HG03064 (cell line): ENCODE data around the gene NEB.
"Not testable (repeated sequence)": the region's sequence is repeated elsewhere in the genome, so short reads cannot be mapped to it uniquely, and the experiment has no call there.

ENCODE experiments used
- ATAC-seq: cut with Tn5 transposase; IDR thresholded peaks from one replicate; pipeline ENCODE4 v1.9.1; 2021; ENCODE audit warnings: low read depth; ENCODE audit not compliant: unreplicated experiment

The NEB gene

DNA sequence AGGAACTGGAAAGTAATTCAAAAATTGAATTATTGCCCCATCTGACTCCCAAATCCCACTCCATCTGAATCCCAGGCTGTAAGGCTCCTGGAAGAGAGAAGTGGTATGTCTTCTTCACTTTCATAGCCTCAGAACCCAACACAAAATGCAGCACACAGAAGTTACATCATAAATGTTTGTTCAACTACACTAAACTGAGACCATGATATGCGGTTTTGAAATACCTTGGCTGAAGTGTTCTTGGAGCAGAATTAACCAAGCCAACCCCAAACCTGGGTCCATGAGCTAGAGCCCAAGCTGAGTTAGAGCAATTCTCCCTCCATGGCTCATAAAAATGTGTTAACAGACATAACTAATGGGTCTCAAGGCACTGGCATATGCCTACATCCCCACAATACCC, 23.3 kb downstream of the NEB start:
- ATAC-seq = no peak

DNA sequence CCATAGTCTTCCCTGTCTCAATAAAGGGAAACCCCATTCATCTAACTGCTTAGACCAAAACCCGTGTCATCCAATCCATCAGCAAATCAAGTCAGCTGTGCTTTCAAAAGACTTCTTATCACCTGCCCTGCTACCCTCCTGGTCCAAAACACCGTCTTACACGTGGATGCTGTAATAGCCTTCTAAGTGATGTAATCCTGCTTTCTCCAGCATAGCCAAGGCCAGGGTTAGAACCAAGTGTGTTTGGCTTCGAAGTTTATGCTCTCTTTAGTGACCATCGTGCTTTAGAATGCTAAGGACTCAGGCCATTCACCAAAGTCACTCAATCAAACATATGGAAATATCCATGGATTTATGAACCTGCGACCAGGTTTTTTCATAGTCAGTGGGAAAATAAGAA, 25.5 kb downstream of the NEB start:
- ATAC-seq = no peak

DNA sequence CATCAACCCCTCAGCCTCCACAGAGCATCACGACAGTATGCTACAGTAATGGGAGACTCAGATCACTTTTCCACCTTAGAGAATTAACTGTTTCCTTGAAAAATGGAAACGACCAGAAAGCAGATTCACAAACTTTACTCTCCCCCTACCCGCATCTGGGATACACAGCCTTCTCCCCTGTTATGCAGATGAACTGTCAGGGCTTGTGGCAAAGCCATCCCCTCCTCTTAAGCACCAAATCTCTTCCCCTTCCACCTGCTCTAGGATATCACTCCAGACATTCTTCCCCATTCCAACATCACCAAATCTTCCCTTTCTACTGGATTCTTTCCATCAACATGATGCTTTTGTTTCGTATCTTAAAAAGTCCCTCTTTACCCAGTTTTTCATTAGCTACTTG, 26.4 kb downstream of the NEB start:
- no peak for ATAC-seq

DNA sequence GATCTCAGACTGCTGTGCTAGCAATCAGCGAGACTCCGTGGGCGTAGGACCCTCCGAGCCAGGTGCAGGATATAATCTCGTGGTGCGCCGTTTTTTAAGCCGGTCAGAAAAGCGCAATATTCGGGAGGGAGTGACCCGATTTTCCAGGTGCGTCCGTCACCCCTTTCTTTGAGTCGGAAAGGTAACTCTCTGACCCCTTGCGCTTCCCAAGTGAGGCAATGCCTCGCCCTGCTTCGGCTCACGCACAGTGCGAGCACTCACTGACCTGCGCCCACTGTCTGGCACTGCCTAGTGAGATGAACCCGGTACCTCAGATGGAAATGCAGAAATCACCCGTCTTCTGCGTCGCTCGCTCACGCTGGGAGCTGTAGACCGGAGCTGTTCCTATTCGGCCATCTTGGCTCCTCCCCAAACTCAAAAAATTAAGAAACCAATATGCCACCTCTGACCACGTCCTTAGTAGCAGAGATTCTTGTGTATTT, 29.8 kb downstream of the NEB start:
- ATAC-seq = not testable (repeated sequence)

DNA sequence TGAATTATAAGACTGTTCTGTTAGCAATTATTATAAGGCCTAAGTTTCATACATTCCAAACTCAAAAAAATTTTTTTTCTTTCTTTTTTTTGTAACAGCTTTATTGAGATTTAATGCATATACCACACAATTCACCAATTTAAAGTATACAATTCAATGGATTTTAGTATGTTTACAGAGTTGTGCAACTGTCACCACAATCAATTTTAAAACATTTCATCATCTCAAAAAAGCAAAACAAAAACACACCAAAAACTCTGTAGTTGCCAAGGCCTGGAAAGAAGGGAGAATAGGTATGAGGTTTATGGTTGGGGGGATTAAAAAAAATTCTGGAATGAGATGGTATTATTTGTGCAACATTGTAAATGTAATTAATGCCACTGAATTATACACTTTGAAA, 36.1 kb downstream of the NEB start:
- ATAC-seq = not testable (repeated sequence)

DNA sequence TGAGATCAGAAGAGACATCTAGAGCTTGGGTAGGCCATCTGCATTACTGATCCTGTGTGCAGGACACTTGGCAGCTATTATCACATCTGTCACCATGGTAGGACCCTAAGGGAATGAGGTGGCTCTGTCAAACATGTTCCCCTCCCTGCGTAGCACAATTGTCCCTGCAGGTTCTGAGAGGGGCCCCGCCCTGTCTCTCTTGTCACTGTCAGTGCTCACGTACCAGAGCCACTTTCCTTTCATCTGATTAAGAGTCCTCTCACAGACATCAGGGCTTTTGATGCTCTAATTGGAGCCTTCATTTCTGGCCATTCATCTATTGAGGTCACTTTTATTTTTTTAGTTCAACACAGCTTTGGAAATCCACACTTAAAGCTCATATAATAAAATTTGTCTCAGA, 38.5 kb downstream of the NEB start:
- ATAC-seq = no peak

DNA sequence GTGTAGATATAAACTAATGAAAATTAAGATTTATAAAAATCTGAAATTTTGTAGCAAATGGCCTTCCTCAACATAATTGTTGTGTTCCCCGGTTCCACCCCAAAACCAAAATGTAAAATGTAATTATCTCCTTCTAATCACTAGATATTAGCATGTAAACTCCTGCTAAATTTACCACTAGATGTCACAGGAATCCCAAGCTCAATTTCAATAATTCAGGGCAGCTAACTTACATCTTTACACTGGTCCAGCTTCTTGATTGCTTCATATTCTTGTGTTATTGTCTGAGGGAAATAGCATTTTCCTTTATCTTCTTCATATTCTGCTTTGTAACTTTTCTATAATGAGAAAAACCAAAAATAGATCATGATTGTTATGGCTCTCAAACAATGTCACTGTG, 42.6 kb downstream of the NEB start:
- no peak for ATAC-seq

DNA sequence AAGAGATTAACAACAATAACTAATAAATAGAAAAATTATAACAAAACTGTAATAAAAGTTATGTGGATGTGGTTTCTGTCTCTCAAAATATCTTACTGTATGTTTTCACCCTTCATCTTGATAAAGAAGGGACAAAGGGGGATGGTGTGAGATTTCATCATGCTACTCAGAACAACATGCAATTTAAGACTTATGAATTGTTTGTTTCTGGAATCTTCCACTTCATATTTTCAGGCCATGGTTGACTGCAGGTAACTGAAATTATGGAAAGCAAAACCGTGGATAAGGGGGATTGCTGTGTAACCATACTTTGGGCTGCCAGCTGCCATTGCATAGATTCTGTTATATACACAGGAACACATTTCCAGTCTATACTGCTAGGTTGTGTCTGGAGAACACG, 45.6 kb downstream of the NEB start:
- ATAC-seq = no peak

DNA sequence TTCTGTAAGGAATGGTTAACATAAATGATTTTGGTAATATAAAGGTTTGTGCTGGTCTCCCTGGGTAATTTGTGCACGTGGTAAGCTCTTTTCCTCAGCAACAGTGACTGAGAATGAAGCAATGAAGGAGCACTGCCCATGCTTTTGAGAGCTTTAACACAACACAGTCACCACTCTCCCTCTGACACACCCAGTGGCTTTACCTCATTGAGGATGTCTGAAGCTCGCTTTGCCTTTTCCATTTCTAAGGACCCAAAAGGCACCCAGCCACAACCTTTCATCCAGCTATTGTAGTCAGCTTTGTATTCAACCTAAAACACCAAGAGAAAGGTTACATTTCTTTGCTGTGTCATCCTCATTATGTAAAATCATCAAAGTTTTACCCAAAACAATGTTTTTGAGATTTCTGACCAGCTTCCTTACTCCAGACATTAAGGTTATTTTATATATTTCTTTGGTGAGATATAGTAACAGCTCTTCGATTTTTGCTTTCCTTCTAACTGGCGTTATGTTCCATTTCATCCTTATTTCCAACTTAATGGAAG, 51.7 kb downstream of the NEB start:
- ATAC-seq = no peak

DNA sequence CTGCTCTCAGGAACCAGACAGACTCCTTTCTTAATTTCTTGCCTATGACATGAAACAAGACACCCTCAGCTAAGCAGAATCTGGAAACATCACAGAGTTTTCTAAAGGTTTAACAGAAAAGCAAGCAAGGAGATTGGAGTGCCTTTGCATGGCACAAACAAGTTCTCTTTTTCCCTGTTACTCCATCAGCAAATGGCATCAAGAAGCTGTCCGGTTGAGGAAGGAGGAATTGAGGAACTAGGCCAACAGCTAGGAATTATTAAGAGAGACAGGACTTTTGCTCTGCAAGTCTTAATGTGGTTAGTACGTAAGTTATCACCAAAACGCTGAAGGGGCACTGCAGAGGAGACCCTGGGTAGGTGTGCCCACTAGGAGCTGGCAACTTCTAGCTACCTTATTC, 53.2 kb downstream of the NEB start:
- no peak for ATAC-seq

DNA sequence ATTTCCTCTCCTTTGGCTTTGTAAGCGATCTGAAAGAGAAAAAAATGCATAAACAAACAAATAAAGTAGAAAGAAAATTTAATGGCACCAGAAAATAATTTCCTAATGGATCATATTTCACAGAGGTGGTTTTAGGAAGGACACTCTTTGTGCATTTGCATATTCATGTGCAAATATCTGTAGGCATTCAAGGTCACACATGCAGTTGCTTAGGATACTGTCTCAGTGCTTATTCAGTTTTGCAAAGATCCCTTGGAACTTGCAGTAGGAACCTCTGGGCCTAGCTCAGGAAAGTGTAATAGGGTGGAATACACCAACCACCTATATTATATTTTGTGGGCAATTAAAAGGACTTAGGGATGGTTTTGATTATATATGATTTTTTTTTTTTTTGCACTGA, 54.3 kb downstream of the NEB start:
- no peak for ATAC-seq

DNA sequence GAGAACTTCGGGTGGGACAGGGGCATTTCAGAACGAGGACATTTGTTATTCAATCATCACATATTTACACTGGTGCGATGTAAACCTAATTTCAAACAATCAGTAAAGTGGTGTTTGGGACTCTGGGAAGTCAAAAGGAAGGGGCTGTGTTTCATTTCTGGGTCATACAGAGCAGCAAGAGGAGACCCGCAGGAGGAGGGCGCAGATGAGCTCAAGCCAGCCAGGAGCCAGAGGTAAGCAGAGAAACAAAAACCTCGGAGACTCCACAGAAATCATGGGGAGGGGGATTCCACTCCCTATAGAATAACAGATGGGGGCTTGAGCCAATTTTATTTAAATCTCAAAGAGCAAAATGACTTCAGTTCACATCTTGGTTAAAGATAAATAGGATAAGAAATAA, 55.4 kb downstream of the NEB start:
- no peak for ATAC-seq

DNA sequence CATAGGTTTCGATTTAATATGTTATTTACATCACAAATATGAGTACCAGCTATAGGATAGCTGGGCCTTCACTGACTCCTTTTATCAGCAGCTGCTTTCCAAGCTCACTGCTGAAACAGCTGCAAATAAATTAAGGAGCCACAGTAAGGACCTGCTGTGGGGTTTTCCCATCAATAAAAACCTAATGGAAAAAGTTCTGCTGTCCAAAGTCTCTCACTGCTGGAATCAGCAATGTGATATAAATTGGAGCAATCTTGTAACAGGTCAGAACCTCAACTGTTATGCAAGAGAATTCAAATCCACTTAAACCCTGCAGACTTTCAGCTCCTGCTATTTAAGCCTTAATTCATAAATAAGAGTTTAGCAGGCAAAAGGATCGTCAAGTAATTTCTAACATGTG, 61.3 kb downstream of the NEB start:
- no peak for ATAC-seq

DNA sequence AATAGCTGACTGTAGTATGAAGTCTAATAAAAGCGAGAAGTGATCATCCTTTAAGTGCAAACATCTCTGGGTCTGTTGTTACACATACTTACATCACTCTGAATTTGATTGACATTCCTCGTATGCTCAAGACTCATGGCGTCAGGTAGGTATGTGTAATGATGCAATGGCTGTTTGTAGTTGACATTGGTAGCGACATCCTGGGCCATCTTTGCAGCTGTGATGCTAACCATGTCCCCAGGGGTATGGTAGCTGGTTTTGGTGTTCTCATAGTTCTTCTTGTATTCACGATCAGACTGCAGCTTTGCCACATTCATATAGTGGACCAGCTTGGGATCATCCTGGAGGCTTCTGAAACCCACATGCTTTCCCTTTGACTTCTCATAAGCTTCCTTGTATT, 62.0 kb downstream of the NEB start:
- ATAC-seq = no peak

DNA sequence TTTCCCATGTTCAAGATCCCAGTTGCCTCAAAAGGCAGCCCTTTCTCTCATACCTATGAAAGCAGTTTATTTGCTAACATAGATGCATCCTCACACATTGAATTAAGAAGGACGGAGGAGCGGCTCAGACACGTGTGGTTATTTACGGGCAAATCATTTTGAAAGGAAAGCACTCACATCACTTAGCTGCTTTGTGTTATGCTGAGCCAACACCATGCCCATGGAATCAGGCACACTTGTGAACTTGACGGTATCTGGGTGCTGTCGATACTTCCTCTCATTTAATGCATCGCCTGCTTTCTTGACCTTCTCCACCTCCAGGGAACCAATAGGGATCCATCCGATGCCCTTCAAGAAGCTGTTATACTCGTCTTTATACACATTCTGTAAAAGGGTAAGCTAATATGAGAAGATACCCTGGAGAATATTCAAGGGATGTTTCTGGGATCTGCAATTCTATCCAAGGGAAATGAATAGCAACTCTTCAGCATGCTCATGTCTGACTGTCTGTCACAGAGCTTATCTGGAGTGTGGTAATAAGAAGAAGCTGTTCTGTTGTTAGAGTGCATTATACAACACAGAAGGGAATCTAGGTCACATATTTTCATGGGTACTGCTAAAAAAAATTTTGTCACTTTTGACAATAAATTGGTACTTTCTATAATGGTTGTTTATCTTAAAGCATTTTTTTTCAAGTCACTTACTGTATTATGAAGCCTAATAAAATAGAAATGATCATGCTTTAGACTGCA, 63.3 kb downstream of the NEB start:
- no peak for ATAC-seq

DNA sequence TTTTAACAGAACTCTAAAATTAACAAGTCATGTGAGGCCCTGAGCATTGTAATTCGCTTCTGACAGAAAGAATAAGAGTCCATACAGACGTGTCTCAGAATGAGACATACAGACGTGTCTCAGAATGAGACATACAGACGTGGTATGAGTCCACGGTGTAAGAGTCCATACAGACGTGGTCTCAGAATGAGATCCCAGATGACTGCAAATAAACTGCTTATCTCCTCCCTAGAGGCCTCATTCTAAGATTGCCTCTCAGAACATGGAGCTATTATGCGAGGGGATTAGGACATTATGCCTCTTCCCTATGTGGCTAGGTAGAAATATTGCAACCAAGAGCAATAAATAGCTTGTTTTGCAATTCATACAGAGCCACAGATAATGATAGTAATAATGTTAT, 63.9 kb downstream of the NEB start:
- ATAC-seq = no peak

DNA sequence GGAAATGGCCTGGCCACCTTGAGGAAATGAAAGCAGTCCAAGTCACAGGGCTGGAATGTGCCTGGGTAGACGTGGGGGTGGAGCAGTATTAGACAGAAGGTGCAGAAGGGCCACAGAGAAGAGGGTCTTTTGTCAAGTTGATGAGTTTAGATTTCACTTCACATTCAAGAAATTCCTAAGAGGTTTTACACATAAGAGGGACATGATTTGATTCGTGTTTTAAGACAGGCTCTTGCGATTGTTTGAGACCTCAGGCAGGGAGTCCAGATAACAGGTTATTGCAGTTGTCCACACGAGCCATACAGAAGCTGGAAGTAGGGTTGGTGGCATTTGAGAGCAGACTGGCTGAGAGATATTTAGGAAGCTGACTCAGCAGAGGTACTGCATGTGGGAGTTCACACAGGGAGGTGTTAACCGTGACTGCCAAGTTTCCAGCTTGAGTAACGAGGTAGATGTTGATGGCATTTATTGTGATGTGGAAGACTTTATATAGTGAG, 64.6 kb downstream of the NEB start:
- no peak for ATAC-seq

DNA sequence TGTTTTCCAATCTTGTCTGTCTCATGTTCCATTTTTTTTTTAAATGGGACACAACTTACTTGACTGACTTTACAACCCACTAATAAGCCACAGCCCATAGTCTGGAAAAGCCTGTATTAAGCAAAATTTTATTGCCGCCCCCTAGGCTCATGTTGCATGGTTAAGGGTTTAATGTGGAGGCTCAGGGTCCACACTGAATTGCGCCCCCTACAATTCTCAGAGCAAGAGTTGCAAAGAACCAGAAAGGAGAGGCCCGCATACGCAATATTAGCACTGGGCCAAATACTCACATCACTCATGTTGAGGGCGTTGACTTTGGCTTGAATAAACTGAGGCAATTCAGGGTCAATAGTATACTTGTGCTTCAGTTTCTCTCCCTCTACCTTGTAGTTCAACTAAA, 65.5 kb downstream of the NEB start:
- ATAC-seq = no peak

DNA sequence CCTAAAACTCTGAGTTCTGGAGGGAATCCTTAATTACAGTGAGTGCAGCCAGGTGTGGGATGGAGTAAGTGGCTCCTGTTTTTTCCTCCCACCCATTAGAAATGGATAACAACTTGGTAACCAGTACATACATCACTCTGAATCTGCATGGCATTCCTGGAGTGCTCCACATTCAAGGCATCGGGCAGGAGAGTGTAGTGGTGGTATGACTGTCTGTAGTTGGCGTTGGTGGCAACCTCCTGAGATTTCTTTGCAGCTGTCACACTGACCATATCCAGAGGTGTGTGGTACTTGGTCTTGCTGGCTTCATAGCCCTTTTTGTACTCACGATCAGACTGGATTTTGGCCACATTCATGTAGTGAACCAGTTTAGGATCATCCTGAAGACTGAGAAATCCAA, 68.3 kb downstream of the NEB start:
- no peak for ATAC-seq

DNA sequence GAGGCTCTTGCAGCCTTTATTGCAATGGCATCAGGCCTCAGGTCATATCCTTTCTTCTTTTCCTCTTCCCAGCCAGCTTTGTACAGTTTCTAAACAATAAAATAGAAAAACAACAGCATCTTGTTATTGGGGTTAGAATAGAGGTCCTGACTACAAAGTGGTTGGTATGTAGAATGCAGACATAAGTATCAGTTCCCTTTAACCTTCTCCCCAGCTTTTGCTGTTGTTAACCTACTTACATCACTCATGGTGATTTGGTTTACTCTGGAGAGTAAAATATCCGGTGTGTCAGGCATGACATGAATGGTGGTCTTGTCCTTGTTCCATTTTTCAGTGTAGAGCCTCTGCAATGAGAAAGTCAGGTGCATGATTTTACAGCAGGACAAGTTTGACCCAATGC, 69.8 kb downstream of the NEB start:
- no peak for ATAC-seq

DNA sequence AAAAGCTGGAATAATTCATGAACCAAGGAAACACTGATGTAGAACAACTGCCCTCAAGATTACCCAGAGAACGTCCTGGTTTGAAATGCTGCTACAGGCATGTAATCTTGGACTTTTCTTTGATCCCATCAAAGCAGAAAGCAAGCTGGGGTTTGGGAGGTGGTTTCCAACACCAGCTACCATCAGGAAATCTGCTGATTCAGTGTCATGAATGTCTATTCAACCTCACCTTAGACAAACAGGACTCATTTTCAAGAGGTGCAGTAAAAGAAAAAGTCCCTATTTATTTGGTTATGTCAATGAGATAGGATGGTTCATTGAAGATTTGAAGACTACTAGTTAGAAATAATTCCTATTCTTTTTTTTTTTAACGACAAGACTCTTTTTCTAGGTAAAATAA, 72.7 kb downstream of the NEB start:
- no peak for ATAC-seq

DNA sequence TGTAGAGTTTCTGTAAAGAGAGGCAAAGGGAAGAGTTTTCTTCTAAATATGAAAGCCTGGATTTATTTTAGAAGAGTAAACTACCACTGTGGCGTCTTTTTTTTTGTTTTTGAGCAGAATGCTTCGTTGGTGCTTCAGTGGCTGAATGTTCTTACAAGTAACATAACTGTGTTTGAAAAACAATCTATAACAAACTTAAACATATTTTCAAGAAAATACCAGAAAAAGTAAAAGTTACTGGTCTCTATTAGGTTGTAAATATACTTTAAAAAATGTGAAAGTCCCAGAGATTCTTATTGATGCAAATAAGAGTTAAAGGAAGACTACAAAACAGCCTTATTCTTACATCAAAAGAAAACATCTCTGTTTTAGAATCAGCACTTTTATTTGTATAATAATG, 76.2 kb downstream of the NEB start:
- ATAC-seq = no peak
